Thyroid gland (tissue), 4 donors: ENCODE measurements around the gene ADARB2.

Experiments
- POLR2A ChIP-seq, 2 donors: fragments of 450-650 bp; IDR thresholded peaks; one replicate each; pipeline ENCODE4 v1.6.1; 2017; ENCODE audit warnings: antibody characterized with exemption in 2 of 2, mild to moderate bottlenecking in 2 of 2, moderate library complexity in 1 of 2
- TF ChIP-seq, protein P1 (sequence below), 6 experiments: fragments of 200-600 bp in 3 of 6; fragments of 450-650 bp in 3 of 6; sonication (generic) in 3 of 6; IDR thresholded peaks; one replicate each; pipeline ENCODE4 v1.5.1; 2016 to 2019; ENCODE audit warnings: antibody characterized with exemption in 6 of 6, mild to moderate bottlenecking in 2 of 6, inconsistent platforms in 1 of 6, moderate library complexity in 1 of 6

- TF ChIP-seq, protein P1, sequence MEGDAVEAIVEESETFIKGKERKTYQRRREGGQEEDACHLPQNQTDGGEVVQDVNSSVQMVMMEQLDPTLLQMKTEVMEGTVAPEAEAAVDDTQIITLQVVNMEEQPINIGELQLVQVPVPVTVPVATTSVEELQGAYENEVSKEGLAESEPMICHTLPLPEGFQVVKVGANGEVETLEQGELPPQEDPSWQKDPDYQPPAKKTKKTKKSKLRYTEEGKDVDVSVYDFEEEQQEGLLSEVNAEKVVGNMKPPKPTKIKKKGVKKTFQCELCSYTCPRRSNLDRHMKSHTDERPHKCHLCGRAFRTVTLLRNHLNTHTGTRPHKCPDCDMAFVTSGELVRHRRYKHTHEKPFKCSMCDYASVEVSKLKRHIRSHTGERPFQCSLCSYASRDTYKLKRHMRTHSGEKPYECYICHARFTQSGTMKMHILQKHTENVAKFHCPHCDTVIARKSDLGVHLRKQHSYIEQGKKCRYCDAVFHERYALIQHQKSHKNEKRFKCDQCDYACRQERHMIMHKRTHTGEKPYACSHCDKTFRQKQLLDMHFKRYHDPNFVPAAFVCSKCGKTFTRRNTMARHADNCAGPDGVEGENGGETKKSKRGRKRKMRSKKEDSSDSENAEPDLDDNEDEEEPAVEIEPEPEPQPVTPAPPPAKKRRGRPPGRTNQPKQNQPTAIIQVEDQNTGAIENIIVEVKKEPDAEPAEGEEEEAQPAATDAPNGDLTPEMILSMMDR (IDR thresholded peaks at IDR 0.05): no peak
- no peak for TF ChIP-seq POLR2A (IDR thresholded peaks at IDR 0.05)
Observed at GRCh38 chr10:1183701-1184100, 553.6 kb downstream of the ADARB2 start.
